Astrocyte (in vitro differentiated cells and primary cell): Measurements from ENCODE around the gene PMM2.

Source experiments
- EZH2 ChIP-seq: IDR thresholded peaks from 2 replicates; pipeline ENCODE4 v1.6.1; 2012; ENCODE audit warnings: mild to moderate bottlenecking, low read length, inconsistent platforms; ENCODE audit not compliant: insufficient read depth
- TF ChIP-seq, protein P1 (sequence below): IDR thresholded peaks from 2 replicates; pipeline ENCODE4 v1.5.1; 2011; ENCODE audit warnings: low read depth, mild to moderate bottlenecking, inconsistent platforms, low read length, moderate library complexity; ENCODE audit not compliant: insufficient read depth

DNA sequence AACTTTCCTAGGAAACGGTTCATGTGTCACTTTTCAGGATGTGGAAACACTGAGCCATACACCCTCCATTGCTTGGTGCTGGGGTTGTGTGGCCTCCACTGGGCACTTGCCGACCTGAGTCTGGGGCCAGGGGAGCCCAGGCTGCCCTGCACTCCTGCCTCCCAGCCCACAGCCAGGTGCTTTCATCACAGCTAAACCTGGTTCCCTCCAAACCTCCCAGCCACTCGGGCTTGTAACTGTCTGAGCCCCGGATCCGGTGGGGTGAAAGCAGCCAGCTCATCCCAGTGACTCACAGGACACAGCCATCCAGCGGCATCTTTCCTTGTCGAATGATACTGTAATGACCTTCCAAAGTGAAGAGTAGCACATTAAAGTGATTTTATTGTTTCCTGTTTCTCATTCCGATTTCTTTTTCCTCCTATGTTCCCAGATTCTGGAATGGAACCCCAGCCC lies 51.3 kb downstream of the PMM2 start:
- TF ChIP-seq, protein P1, sequence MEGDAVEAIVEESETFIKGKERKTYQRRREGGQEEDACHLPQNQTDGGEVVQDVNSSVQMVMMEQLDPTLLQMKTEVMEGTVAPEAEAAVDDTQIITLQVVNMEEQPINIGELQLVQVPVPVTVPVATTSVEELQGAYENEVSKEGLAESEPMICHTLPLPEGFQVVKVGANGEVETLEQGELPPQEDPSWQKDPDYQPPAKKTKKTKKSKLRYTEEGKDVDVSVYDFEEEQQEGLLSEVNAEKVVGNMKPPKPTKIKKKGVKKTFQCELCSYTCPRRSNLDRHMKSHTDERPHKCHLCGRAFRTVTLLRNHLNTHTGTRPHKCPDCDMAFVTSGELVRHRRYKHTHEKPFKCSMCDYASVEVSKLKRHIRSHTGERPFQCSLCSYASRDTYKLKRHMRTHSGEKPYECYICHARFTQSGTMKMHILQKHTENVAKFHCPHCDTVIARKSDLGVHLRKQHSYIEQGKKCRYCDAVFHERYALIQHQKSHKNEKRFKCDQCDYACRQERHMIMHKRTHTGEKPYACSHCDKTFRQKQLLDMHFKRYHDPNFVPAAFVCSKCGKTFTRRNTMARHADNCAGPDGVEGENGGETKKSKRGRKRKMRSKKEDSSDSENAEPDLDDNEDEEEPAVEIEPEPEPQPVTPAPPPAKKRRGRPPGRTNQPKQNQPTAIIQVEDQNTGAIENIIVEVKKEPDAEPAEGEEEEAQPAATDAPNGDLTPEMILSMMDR = no peak
- TF ChIP-seq EZH2 = no peak
